ENCODE results near the gene GPR39.

Gene GPR39

DNA sequence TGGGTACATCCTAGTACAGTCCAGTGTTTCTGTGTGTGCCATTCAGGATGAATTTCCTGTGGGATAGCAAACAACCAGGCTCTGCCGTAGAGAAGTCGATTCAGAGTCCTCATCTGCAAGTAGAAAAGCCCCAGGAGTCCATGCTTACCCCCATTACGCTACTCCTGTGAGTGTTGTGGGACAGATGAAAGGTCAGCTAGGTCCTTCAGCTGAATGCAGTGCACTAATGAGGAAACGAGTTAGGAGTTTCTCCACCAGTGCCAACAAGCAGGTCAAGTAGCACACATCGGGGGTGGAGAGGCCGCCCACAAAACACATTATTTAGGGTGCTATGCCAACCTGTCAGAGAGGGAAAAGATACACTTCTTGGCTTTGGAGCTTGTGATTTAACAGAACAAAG lies 2.5 kb upstream of the GPR39 start:
- no peak for DNase-seq (ENCODE audit: low read depth)

DNA sequence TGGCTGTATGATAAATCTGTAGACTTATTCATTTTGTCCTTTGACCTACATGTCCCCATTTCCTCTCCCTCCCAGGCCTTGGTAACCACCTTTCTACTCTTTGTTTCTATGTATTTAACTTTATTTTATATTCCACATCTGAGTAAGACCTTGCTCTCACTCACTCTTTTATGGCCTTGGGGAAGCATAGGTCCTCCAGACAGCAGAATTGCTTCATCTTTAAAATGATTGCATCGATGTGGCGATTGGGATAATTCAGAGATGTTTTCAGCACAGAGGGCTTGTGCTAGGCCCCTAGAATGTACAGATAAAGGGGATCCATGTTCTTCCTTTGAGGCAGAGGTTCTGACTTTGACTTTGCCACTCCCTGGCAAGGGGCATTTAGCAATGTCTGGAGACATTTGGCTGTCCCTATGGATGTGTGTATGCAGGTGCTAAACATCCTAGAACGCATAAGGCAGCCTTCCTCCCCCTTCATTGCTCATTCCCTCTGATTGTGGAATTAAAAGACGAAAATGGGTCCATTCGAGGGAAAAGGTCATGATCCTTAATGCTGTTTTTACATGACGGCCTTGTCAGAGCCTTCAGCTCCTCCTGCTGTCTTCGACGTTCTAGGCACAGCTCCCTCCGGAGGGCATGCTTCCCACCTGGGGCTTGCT lies 1.2 kb upstream of the GPR39 start:
- no peak for DNase-seq (ENCODE audit: low read depth)

DNA sequence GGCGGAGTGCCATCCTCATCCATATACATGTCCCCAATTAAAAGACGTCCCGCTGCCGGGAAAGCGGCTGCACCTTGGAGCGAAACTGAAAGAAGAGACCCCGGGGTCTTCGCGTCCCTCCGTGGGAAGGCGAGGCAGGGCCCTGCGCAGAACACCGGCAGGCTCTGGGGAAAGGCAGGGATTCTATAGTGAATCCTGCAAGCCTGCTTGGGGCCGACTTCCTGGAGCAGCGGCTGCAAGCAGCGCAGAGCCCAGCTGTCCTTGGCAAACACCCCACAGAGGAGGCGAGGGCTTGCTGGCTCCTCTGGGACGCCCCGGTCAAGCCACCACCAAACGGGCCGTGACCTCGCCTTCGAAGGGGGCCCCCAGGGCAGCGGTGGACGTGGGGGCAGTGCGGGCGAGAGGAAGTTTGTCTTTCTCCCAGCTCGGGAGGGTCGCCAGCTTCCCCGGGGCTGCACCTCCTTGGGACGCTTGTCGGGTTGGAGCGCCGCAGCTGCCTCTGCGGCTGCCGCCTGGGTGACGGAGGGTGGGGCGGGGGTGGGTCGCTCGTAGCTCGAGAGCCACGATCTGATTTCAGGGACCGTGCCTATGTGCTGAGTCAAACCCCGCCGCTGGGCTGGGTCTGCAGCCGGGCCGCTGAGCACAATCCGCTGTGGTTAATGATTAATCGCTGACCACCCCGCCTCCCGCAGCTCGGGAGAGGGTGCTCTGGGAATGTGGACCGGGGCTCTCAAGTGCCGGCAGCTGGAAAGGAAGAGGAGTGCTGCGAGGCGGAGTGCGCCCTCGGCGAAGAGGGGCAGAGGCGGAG lies 486 bp upstream of the GPR39 start:
- no peak for DNase-seq (ENCODE audit: low read depth)

DNA sequence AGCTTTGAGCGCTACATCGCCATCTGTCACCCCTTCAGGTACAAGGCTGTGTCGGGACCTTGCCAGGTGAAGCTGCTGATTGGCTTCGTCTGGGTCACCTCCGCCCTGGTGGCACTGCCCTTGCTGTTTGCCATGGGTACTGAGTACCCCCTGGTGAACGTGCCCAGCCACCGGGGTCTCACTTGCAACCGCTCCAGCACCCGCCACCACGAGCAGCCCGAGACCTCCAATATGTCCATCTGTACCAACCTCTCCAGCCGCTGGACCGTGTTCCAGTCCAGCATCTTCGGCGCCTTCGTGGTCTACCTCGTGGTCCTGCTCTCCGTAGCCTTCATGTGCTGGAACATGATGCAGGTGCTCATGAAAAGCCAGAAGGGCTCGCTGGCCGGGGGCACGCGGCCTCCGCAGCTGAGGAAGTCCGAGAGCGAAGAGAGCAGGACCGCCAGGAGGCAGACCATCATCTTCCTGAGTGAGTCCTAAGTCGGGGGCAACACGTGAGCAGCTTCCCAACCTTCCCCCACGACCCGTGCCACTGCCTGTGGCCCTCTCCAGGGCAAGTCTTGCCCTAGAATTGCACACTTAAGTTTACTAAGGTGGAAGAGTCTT lies 928 bp downstream of the GPR39 start:
- DNase-seq (ENCODE audit: low read depth), result no peak

DNA sequence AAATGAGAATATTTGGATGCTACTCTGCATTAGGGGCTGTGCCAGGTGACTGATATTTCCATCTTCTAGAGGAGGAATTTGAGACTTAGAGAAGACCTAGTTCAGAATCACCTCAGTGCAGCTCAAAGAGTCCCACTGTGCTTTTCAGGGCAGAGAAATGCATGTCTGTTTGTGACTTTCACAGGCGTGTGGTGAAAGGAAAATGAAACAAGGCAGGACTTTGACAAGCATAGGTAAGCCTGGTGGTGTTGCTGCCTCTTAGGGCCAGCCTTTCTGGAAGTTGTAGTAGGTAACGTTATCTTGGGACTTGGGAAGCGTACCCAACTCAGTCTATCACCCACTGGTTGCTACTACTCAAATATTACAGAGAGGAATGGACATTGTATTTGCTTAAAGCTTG lies 2.6 kb downstream of the GPR39 start:
- no peak for DNase-seq (ENCODE audit: low read depth)

DNA sequence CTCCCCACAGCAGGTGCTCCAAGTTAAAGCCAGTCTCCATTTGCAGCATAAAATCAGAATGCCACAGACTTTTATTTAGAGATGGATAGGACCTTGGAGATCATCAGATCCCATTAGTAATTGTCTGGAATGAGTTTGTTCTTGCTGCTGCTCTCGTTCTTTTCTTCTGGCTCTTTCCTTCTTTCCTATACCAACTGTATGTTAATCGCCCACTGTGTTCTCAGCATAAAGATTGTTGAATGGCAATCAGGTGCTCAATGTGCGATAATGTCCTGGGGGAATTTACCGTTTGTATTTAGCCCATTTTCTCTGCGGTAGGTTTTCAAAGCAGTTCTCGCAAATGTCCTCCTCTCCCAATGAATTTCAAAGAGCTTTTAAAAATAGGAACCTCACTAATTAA lies 3.3 kb downstream of the GPR39 start:
- no peak for DNase-seq (ENCODE audit: low read depth)

DNA sequence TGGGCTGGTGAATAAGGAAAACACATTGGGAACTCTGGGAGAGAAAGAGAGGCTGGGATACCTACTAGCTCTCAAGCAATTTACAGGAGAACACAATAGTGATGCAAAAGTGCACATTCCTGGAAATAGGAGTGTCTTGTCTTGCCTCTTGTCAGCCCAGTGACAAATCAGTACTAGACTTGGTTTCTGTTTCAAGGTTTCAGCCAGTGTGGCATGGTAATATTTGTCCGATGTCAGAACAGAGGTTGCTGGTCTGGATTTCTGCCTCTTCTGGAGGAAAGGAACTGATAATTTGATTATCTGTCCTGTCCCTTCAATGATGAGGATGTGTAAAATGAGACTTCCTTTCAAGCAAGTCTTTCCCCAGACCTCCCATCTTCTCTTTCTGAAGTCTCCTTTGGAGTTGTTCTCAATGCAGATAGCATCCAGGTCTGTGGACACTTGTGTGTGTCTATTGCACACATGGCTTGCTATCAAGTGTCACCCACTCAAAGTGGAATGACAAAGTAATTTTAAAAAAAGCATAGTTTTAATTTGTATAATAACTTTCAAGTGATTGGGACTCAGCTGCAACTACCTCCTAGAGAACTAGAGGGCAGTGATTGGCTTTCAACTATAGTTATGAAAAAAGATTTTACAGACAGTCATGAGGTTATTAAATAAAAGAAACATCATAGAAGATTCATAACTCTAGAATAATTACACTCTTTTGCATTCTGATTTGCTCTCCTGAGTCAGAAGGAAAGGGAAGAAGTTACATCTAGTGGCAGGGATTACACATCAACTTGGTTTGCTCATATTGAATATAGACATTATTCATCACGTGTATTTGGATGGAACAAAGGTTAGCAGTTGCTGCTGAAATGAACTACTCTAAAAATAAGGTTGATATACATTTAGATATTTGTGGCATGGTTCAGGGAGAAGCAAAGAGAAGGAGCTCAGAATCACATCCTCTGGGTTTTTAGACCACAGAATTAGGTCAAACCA lies 4.5 kb downstream of the GPR39 start:
- DNase-seq (ENCODE audit: low read depth), result no peak

DNA sequence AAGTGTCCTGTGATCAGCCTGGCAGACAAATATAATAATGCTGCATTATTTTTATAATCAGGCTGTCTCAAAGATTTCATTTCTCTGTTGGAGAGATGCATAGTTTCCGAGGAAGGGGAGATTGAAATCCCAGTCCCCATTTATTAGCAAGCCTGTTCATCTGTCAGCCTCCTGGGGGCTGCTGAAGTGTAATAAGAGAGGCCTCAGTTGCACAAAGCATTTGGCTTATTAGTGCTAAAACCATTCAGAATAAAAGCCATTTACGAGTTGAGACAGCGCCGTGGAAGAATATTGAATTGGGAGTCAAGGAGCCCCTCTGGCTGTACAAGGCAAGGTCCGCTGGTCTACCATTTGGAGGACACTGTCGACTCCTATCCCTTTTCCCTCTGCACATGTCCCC lies 6.1 kb downstream of the GPR39 start:
- DNase-seq (ENCODE audit: low read depth), result no peak

DNA sequence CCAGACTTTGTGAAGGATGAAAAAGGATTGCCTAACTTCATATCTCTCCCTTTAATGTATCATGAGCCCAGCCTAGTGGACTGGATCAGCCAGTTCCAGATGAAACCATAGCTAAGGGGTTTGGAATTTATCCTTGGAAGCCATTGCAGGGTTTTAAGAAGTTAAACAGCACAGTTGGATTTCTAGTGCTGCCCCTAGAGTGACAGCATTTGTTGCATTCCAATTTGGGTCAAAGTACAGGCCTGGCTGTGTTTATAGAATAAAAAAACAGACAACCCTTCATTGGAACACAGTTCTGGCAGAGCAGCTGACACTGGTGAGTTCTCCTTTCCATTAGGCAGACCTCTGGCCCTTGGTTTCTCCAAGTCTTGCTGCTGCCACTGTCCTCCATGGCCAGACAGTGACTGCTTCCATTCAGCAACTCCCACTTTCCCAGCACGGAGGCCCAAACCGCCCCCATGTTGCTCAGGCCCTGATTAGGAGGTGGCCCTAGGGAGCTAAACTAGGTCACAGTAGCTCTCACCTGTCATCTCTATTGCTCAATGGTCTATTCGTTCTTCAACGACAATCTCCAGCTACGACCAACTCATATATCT lies 8.0 kb downstream of the GPR39 start:
- DNase-seq (ENCODE audit: low read depth), result no peak

DNA sequence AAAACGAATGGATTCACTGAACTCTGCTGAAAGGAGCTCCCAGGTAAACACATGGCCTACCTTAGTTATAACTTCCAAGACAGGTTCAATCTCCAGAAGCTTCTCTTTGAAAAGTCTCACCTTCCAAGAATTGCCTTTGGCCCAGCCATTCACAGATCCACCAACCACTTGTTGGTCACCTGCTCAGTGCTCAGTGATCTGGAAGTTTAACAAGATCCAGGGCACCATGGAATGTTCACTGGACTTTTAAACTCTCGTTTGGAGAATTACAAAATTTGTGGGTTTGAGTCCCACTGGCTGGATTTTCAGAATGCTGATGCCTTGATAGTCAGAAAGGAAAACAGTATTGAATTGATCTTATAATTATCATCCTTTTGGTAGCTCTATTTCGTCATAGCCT lies 9.4 kb downstream of the GPR39 start:
- DNase-seq (ENCODE audit: low read depth), result no peak

DNA sequence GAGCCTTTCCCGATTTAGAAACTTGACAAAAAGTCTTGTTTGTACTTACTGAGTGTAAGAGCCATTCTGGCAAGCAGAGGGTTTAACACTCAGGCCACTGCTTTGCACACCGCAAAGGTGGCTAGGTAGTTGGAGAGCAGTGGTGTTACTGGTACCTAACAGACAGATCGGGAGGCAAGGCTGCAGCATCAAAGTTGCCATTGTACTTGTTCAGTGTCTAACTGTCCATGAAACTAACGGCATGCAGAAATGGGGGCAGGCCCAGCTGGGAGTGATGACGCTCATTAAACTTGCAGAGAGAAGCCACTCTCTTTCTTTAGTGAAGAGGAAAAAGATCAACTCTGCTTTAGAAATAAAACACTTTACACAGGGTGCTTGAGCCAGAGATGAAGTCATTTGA lies 10.1 kb downstream of the GPR39 start:
- no peak for DNase-seq (ENCODE audit: low read depth)

DNA sequence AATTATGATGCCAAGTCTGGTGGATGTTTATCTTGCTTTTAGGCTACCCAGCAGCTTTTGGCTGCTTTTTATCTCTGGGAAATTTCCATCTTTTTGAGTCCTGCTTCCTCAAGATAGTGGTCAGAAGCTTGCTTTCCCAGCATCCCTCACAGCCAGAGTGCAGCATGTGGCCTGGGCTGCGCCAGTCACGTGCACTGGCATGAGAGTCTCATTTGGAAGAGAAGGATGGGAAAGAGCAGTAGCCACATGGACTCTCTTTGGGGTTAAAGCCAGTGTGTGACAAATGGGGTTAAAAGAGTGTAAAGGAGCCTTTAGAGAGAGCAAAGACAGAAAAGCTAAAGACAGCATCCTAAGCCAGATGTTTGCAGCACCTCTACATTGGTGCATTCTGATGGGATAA lies 12.7 kb downstream of the GPR39 start:
- DNase-seq (ENCODE audit: low read depth), result no peak

DNA sequence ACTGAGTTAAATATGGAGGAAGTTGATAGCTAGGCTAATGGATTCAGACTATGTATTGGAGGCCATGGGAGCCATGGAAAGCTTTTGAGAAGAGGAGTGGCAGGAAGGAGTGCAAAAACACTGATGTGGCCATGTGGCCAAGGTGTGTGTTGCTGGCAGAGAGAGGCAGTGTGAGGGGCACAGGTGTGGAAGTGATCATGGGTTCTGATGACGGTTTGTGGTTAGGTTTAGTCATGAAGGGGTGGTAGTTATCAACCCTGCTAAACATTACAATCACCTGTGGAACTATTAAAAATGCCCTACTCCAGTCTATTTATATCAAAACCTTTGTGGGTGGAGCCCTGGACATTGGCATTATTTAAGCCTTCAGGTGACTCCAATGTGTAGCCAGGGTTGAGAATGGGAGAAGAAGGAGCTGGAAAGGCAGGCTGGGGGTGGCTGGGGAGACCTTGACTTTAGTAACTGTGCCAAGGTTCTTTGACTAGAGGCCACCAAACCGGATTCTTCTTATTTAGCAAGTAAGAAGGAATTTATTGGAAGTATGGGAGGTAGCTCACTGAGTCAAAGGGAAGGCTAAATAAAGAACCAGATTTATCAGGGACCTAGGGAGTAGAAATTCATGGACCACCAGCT lies 13.5 kb downstream of the GPR39 start:
- DNase-seq (ENCODE audit: low read depth), result no peak

DNA sequence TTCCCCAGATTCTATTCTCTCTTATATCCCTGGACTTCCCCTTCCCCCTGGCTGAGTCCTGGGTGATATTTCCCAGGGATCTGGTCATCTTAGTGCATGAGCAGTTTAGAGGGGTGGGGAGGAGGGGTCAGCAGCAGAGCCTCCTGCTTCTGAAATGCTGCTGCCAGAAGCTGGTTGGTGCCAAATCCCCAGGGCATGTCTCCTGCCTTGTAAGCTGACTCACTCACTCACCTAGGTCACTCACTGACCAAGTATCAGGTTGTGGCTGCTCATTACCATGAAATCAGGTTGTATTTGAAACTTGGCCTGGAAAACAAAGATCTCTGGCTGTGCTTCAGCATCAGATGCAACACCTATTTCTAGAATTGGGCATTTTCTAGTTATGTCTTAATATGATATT lies 14.3 kb downstream of the GPR39 start:
- no peak for DNase-seq (ENCODE audit: low read depth)

DNA sequence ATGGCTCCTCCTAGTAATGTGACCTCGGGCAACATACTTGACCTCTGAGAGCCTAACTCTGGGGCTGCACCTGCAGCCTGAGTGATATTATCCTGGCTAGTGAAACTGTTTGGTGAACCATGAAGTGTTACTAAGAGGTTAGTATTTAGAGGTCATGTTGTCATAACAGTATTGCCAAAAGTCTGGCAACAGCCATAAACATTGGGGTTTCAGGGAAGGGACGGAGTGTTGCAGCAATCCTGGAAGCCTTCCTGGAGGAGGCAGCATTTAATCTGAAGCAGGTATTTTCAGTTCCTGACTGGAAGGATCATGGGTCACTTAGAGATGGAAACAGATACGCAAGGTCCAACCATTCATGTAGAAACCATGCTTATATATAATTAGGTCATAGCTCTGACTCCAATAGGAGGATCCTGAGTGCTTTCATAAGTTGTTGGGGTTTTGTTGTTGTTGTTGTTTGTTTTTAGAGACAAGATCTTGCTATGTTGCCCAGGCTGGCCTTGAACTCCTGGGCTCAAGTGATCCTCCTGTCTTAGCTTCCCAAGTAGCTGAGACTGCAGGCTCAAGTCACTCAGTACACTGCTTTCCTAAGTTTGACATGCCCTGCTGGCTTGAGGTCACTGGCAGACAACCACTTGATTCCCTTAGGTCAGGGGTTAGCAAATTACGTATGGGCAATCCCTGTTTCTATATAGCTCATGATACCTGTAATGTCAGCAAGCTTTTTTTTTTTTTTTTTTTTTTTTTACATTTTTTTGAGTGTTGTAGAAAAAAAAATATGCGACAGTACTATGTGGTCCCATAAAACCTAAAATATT lies 21.5 kb downstream of the GPR39 start:
- no peak for DNase-seq (ENCODE audit: low read depth)

DNA sequence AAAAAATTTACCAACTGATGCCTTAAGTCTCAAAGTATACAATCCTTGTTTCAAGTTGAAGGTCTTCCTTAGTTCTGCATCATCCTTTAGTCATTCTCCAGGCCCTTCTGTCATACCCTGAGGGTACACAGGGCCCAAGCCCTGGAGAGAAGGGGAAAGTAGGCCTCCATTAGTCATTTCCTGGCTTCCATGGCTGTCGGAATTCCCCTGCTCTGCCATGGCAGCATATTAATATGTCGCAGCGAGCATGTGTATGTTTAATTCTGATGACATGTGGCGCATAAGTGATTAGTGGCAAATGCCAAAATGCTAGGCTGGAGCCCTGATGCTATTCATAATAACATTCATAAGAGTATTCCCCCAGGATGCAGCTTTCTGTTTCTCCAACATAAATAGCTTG lies 22.1 kb downstream of the GPR39 start:
- DNase-seq (ENCODE audit: low read depth), result no peak

DNA sequence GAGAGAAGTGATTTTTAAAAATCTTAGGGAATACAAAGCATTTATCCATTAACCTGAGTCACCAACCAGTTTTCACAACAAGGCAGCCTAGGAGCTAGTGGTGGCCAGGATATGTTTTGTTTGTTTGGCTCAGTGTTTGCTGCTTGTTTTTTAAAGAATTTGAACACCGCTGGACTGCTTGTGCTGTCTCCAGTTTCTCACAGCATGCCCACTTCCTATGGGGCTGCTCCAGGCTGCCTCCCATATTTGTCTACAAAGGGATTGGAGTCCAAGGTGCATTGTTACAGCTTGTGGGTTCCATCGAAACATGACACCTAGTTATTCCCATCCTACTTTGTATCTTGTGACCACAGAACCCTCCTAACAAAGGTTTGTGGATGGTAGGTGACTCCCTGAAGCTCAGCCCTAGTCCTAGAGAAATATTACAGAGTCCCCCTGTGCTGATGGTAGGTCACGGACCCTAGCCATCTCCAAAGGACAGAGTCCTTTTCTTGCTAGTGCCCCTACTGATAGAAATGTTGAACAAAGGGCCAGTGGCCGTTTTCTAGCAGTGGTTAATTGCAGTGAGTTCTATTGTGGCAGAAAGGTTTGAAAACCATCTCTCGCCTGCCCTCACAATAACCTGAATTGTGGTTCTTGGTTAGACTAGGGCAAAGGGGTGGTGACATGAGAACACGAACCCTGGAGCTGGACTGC lies 23.2 kb downstream of the GPR39 start:
- DNase-seq (ENCODE audit: low read depth), result no peak

DNA sequence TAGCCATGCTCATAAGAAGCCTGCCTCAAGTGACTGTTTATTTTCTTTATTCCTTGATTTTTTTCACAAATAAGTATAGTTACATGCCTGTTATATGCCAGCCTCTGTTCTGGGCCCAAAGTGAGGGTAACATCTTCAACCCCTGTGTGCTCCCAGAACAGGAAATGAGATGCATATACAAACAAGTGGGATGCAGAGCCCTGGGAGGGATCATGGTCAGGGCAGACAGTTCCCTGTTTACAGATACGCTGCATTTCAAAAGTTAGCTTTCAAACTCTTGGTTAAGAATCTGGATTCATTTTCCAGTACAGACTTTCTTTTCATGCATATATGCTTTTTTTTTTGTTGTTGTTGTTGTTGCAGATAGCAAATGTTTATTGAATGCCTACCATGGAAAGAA lies 24.4 kb downstream of the GPR39 start:
- no peak for DNase-seq (ENCODE audit: low read depth)

DNA sequence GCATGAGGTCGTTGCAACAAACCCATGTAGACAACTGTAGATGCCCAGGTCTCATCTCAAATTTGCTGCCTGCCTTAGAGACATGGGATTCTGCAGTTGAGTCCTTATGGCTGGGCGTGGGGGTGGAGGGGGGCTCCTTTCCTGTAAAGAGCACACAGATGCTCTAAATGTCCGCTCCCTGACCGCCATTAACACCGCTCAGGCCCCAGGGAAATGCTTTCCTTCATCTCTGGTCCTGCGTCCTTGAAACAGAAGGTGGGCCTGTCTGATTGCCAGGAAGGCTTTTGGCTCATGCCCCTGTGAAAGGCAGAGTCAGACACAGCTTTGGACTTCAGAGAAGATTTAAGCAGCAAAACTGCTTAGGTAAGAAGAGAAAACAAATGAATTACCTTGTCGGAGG lies 25.7 kb downstream of the GPR39 start:
- no peak for DNase-seq (ENCODE audit: low read depth)

DNA sequence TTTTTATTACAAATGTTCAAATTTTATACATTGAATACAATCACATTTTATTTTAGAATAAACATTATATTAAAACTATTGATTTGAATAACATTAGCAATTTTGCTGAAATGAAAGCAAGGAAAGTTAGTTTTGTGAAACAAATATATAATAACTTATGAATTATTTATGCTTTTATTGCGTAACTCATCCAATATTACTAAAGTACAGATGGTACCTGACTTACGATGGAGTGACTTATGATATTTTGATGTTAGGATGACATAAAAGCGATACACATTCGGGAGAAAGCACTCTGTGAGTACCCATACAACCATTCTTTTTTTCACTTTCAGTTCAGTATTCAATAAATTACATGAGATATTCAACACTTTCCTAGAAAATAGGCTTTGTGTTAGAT lies 26.5 kb downstream of the GPR39 start:
- no peak for DNase-seq (ENCODE audit: low read depth)
